H9 (cell line): ENCODE results near the gene ZNF800. TPM values are rescaled to one million over a fixed set of nuclear protein-coding genes. Genes with fewer than 3 reads are reported as not detected.
"Not testable (repeated sequence)": the region's sequence is repeated elsewhere in the genome, so short reads cannot be mapped to it uniquely, and the experiment has no call there.

Experiments
- DNase-seq: peaks from one replicate; pipeline ENCODE4 v3.0.0-alpha.2; 2017
- H2AFZ ChIP-seq: one replicate; pipeline ENCODE4 v1.6.1; 2013; ENCODE audit warnings: mild to moderate bottlenecking, low read length, control low read depth, moderate library complexity
- H2AK5ac ChIP-seq: 2 replicates; pipeline ENCODE4 v1.6.1; 2013; ENCODE audit warnings: low read length, control low read depth, mixed read lengths; ENCODE audit not compliant: insufficient read length
- H2BK120ac ChIP-seq: one replicate; pipeline ENCODE4 v1.6.1; 2013; ENCODE audit warnings: low read depth, mild to moderate bottlenecking, low read length, control low read depth, inconsistent platforms; ENCODE audit not compliant: poor library complexity, severe bottlenecking
- H2BK12ac ChIP-seq: 2 replicates; pipeline ENCODE4 v1.6.1; 2013; ENCODE audit warnings: low read length, control low read depth, mixed read lengths, low read depth; ENCODE audit not compliant: insufficient read length
- H2BK15ac ChIP-seq: 2 replicates; pipeline ENCODE4 v1.6.1; 2013; ENCODE audit warnings: low read depth, low read length, control low read depth
- H2BK20ac ChIP-seq: one replicate; pipeline ENCODE4 v1.6.1; 2013; ENCODE audit warnings: low read depth, mild to moderate bottlenecking, low read length, control low read depth, inconsistent platforms; ENCODE audit not compliant: poor library complexity, severe bottlenecking
- H2BK5ac ChIP-seq: 2 replicates; pipeline ENCODE4 v1.6.1; 2013; ENCODE audit warnings: low read length, control low read depth, mixed read lengths; ENCODE audit not compliant: insufficient read length
- H3K14ac ChIP-seq: 2 replicates; pipeline ENCODE4 v1.6.1; 2013; ENCODE audit warnings: low read length, control low read depth; ENCODE audit not compliant: insufficient read depth
- H3K18ac ChIP-seq: 2 replicates; pipeline ENCODE4 v1.6.1; 2013; ENCODE audit warnings: low read depth, mild to moderate bottlenecking, mixed read lengths, low read length, control low read depth; ENCODE audit not compliant: insufficient read length
- H3K23ac ChIP-seq: 2 replicates; pipeline ENCODE4 v1.6.1; 2013; ENCODE audit warnings: low read length, control low read depth, mixed read lengths, low read depth; ENCODE audit not compliant: insufficient read length
- H3K23me2 ChIP-seq: 2 replicates; pipeline ENCODE4 v1.6.1; 2013; ENCODE audit warnings: low read depth, mild to moderate bottlenecking, mixed read lengths, low read length, control low read depth; ENCODE audit not compliant: insufficient read length, poor library complexity, severe bottlenecking
- H3K27ac ChIP-seq: 2 replicates; pipeline ENCODE4 v1.5.1; 2013; ENCODE audit warnings: low read length, control low read depth, mixed read lengths, low read depth; ENCODE audit not compliant: insufficient read length
- H3K27me3 ChIP-seq: 2 replicates; pipeline ENCODE4 v1.6.1; 2013; ENCODE audit warnings: low read length, control low read depth, inconsistent platforms; ENCODE audit not compliant: insufficient read depth
- H3K4ac ChIP-seq: 2 replicates; pipeline ENCODE4 v1.6.1; 2013; ENCODE audit warnings: low read depth, mild to moderate bottlenecking, control low read depth, inconsistent platforms, low read length, moderate library complexity
- H3K4me1 ChIP-seq: 2 replicates; pipeline ENCODE4 v1.6.1; 2013; ENCODE audit warnings: low read length, control low read depth, inconsistent platforms; ENCODE audit not compliant: insufficient read depth
- H3K4me2 ChIP-seq: 2 replicates; pipeline ENCODE4 v1.6.1; 2013; ENCODE audit warnings: low read length, control low read depth, mixed read lengths; ENCODE audit not compliant: insufficient read length, insufficient read depth
- H3K56ac ChIP-seq: 2 replicates; pipeline ENCODE4 v1.6.1; 2013; ENCODE audit warnings: low read depth, mild to moderate bottlenecking, mixed read lengths, low read length, control low read depth; ENCODE audit not compliant: insufficient read length
- H3K79me1 ChIP-seq: 2 replicates; pipeline ENCODE4 v1.6.1; 2013; ENCODE audit warnings: low read depth, mild to moderate bottlenecking, moderate library complexity, low read length, control low read depth, inconsistent platforms; ENCODE audit not compliant: insufficient read depth, poor library complexity, severe bottlenecking
- H3K79me2 ChIP-seq: 2 replicates; pipeline ENCODE4 v1.6.1; 2013; ENCODE audit warnings: low read length, control low read depth, inconsistent platforms; ENCODE audit not compliant: insufficient read depth
- H3K9ac ChIP-seq: 2 replicates; pipeline ENCODE4 v1.6.1; 2013; ENCODE audit warnings: low read length, control low read depth, mixed read lengths; ENCODE audit not compliant: insufficient read length; ENCODE audit errors: extremely low read depth
- H3K9me3 ChIP-seq: one replicate; pipeline ENCODE4 v1.6.1; 2013; ENCODE audit warnings: low read depth, low read length, inconsistent platforms; ENCODE audit not compliant: control insufficient read depth
- H3T11ph ChIP-seq: one replicate; pipeline ENCODE4 v1.6.1; 2013; ENCODE audit warnings: mild to moderate bottlenecking, low read length, control low read depth, inconsistent platforms
- H4K20me1 ChIP-seq: one replicate; pipeline ENCODE4 v1.6.1; 2013; ENCODE audit not compliant: control insufficient read depth, insufficient read length, insufficient read depth
- H4K5ac ChIP-seq: 2 replicates; pipeline ENCODE4 v1.6.1; 2013; ENCODE audit warnings: low read depth, mild to moderate bottlenecking, mixed read lengths, low read length, control low read depth; ENCODE audit not compliant: insufficient read length
- H4K8ac ChIP-seq: replicated peaks from 2 replicates; pipeline ENCODE4 v1.6.1; 2013; ENCODE audit warnings: low read length, control low read depth, mixed read lengths, low read depth; ENCODE audit not compliant: insufficient read length
- H4K91ac ChIP-seq: 2 replicates; pipeline ENCODE4 v1.6.1; 2013; ENCODE audit warnings: low read depth, mild to moderate bottlenecking, moderate library complexity, mixed read lengths, low read length, control low read depth; ENCODE audit not compliant: insufficient read length
- H3K27ac Mint-ChIP-seq, 3 experiments: 2 replicates in 2 of 3; 3 replicates in 1 of 3; pipeline ENCODE4 v1.8.0; 2020 to 2021; ENCODE audit warnings: mixed read lengths in 3 of 3, mild to moderate bottlenecking in 1 of 3, moderate library complexity in 1 of 3
- H3K27me3 Mint-ChIP-seq: 2 replicates; pipeline ENCODE4 v1.8.0; 2021; ENCODE audit warnings: low read depth, mild to moderate bottlenecking, moderate library complexity, mixed read lengths
- H3K36me3 Mint-ChIP-seq, 3 experiments: 2 replicates in 2 of 3; 3 replicates in 1 of 3; pipeline ENCODE4 v1.8.0; 2020 to 2021; ENCODE audit warnings: low read depth in 3 of 3, mixed read lengths in 3 of 3; ENCODE audit not compliant: insufficient read depth in 1 of 3
- H3K4me1 Mint-ChIP-seq, 2 experiments: 2 replicates each; pipeline ENCODE4 v1.8.0; 2020; ENCODE audit warnings: mixed read lengths in 2 of 2
- H3K4me3 Mint-ChIP-seq, 2 experiments: 2 replicates in 1 of 2; 3 replicates in 1 of 2; pipeline ENCODE4 v1.8.0; 2020 to 2021; ENCODE audit warnings: mild to moderate bottlenecking in 2 of 2, mixed read lengths in 2 of 2, moderate library complexity in 1 of 2
- H3K9me3 Mint-ChIP-seq, 2 experiments: 2 replicates in 1 of 2; 3 replicates in 1 of 2; pipeline ENCODE4 v1.8.0; 2020; ENCODE audit warnings: mild to moderate bottlenecking in 2 of 2, mixed read lengths in 2 of 2, moderate library complexity in 1 of 2
- CTCF ChIP-seq: fragments of 200-600 bp; sonication (generic); conservative IDR thresholded peaks from 3 replicates; pipeline ENCODE4 v1.8.0; 2021; ENCODE audit warnings: antibody characterized with exemption, mild to moderate bottlenecking
- WGBS: extraction: QIAGEN DNeasy Blood & Tissue Kit; methylation state at CpG from one replicate; pipeline ENCODE4 v1.1.7; 2013; ENCODE audit warnings: missing lambda C conversion rate, low lambda C conversion rate, mixed read lengths; ENCODE audit not compliant: insufficient read length; ENCODE audit errors: extremely low coverage; 5-methylcytosine and 5-hydroxymethylcytosine counted together
- total RNA-seq: library from RNA; stranded (reverse); gene quantifications from 2 replicates; pipeline ENCODE4 v1.2.1, GENCODE V29; 2021

Gene ZNF800
- total RNA-seq, 1 experiment from 2014 or later: 11.0 TPM

- Histone ChIP-seq H3K79me2 (no peaks in the 10 kb centered on the region), H2BK120ac (no peak overlapping the region), H4K5ac (no peak overlapping the region), H4K20me1 (no peaks in the 10 kb centered on the region), H3K27ac (no peak overlapping the region), H3K18ac (no peak overlapping the region), H2BK5ac (no peak overlapping the region), H2BK20ac (no peak overlapping the region), H3K56ac (no peak overlapping the region), H3K79me1 (no peaks in the 10 kb centered on the region), H3K9ac (no peak overlapping the region), H3K9me3 (no peaks in the 10 kb centered on the region), H3K27me3 (peaks cover 5% of the 10 kb centered on the region; the same call in 1 of the 2 replicates), H3K4me2 (no peak overlapping the region), H3K4me1 (no peaks in the 10 kb centered on the region), H4K91ac (no peak overlapping the region), H2AFZ (no peak overlapping the region), H4K8ac (no peak overlapping the region), H3K4ac (no peak overlapping the region), H3T11ph (no peak overlapping the region), H3K23me2 (peaks cover 11% of the 10 kb centered on the region), H3K14ac (no peak overlapping the region), H2BK15ac (no peak overlapping the region), H2BK12ac (no peak overlapping the region), H3K23ac (no peak overlapping the region), H2AK5ac (no peak overlapping the region)
- peak; percentile 37; the same call in 2 of the 3 replicates for TF ChIP-seq CTCF
- peaks cover 2 to 15% of the 10 kb centered on the region in 2 experiments; a peak in 3 of 4 replicates for H3K4me1 Mint-ChIP-seq
- H3K36me3 Mint-ChIP-seq: peaks cover 0 to 2% (median 0%) of the 10 kb centered on the region in 3 experiments; a peak in 1 of 7 replicates
- H3K4me3 Mint-ChIP-seq: no peak overlapping the region
- peak; percentile 33 for DNase-seq
- H3K9me3 Mint-ChIP-seq: no peaks in the 10 kb centered on the region; a peak in 1 of 5 replicates
- no peak overlapping the region for H3K27ac Mint-ChIP-seq
- H3K27me3 Mint-ChIP-seq: peaks cover 70% of the 10 kb centered on the region
- WGBS: no CpG with 5 or more reads among the region's 1 CpG
These were observed 3.7 kb upstream of the ZNF800 start for GRCh38 chr7:127396184-127396583.

- H3K4me3 Mint-ChIP-seq, H3K4me1 ChIP-seq, H2AK5ac ChIP-seq, H4K20me1 ChIP-seq, H2AFZ ChIP-seq, H2BK20ac ChIP-seq, H2BK120ac ChIP-seq, H2BK12ac ChIP-seq, H3K23ac ChIP-seq, H3K14ac ChIP-seq, H3K79me2 ChIP-seq, H4K8ac ChIP-seq, H3K56ac ChIP-seq, DNase-seq, H3K79me1 ChIP-seq, H3K27me3 ChIP-seq, H4K91ac ChIP-seq, H3K27ac ChIP-seq, H3K4ac ChIP-seq, H4K5ac ChIP-seq, H2BK15ac ChIP-seq, H3K36me3 Mint-ChIP-seq, H3K18ac ChIP-seq, H3K9ac ChIP-seq, H3K27ac Mint-ChIP-seq, H3T11ph ChIP-seq, H3K9me3 ChIP-seq, H2BK5ac ChIP-seq, H3K9me3 Mint-ChIP-seq, H3K4me2 ChIP-seq: not testable (repeated sequence)
- Mint-ChIP-seq H3K4me1 (peaks cover 4 to 16% of the 10 kb centered on the region in 2 experiments; a peak in 3 of 4 replicates), H3K27me3 (peaks cover 68% of the 10 kb centered on the region)
- no CpG with 5 or more reads among the region's 1 CpG for WGBS
- peaks cover 11% of the 10 kb centered on the region for H3K23me2 ChIP-seq
These were observed 2.6 kb upstream of the ZNF800 start for GRCh38 chr7:127395104-127395503.
